Fibroblast of villous mesenchyme (primary cell): ENCODE data around the gene TMEM245. TPM values are rescaled to one million over a fixed set of nuclear protein-coding genes. Genes with fewer than 3 reads are reported as not detected.

Experiments used
- DNase-seq: peaks from one replicate; pipeline ENCODE4 v3.0.0-alpha.2; 2010; ENCODE audit warnings: low read depth
- H3K4me3 ChIP-seq: 2 replicates; pipeline ENCODE4 v1.5.1; 2011; ENCODE audit warnings: low read depth, mild to moderate bottlenecking, low read length
- total RNA-seq: library from RNA; depleted of rRNA; stranded (reverse); fragments of >200 nt; gene quantifications from 2 replicates; pipeline ENCODE4 v1.2.3, GENCODE V29; 2012
- TF ChIP-seq, protein P1 (sequence below): IDR thresholded peaks from 2 replicates; pipeline ENCODE4 v1.5.1; 2012; ENCODE audit warnings: low read depth, mild to moderate bottlenecking, low read length; ENCODE audit not compliant: insufficient read depth

TMEM245 gene
- total RNA-seq = 54.4 and 86.8 TPM in 2 replicates

DNA sequence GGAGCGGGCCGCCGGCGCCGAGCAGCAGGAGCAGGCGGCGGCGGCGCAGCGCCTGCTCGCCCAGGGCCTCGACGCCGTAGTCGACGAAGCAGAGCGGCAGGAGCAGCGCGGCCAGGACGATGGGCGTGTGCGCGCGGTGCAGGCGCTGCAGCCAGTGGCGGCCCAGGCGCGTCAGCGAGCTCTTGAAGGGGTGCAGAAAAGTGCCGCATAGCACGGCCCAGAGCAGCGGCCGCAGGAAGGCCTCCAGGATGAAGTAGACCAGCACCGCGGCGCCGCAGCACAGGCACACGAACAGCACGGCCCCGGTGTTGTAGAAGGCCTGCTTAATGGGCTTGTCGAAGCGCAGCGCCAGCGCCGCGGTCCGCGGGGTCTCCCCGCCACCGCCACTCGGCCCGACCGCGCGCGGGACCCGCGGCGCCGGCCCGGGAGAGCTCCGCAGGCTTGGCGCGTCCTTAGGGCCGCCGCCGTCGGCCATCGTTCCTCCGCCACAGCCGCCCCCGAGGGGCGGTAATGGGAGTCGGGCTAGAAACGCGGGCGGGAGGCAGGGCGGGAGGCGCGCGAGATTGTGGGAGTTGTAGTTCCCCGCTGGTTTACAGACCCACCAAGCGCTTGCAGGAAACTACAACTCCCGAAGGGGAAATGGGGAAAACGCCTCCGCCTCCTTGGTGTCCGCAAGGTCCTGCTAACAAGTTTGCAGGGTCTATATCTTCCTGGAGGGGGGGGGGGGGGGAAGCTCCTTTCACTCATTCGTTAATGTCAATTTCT is at the start of gene TMEM245:
TSS of gene TMEM245 (minus strand) at position 509 of the 765 bp plus-strand sequence. CDS start at position 475, 34 bp downstream.
- peak; percentile 99 for DNase-seq
- peak within 1 kb of the TSS; percentile 75 for H3K4me3 ChIP-seq
- TF ChIP-seq, protein P1, sequence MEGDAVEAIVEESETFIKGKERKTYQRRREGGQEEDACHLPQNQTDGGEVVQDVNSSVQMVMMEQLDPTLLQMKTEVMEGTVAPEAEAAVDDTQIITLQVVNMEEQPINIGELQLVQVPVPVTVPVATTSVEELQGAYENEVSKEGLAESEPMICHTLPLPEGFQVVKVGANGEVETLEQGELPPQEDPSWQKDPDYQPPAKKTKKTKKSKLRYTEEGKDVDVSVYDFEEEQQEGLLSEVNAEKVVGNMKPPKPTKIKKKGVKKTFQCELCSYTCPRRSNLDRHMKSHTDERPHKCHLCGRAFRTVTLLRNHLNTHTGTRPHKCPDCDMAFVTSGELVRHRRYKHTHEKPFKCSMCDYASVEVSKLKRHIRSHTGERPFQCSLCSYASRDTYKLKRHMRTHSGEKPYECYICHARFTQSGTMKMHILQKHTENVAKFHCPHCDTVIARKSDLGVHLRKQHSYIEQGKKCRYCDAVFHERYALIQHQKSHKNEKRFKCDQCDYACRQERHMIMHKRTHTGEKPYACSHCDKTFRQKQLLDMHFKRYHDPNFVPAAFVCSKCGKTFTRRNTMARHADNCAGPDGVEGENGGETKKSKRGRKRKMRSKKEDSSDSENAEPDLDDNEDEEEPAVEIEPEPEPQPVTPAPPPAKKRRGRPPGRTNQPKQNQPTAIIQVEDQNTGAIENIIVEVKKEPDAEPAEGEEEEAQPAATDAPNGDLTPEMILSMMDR = no peak

DNA sequence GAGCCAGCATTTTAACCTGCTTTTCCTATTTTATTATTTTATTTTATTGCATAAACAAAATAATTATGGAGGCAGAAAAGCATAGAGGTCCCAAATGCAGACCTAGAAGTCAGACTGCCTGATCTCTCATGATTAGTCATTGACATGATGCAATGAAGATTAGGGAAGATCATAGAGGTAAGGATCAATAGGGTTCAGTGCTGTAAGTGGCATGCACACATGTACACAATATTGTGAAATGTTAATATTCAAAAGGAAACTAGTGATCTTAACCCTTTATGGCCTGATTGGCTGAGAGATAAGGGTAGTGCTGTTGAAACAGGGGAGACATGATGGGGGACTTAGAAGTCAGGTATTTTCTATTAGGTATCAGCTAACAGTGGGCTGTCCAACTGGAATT is 48.4 kb upstream of the TMEM245 start:
- no peak for DNase-seq
- no peak overlapping the region for H3K4me3 ChIP-seq
- TF ChIP-seq, protein P1 = no peak

DNA sequence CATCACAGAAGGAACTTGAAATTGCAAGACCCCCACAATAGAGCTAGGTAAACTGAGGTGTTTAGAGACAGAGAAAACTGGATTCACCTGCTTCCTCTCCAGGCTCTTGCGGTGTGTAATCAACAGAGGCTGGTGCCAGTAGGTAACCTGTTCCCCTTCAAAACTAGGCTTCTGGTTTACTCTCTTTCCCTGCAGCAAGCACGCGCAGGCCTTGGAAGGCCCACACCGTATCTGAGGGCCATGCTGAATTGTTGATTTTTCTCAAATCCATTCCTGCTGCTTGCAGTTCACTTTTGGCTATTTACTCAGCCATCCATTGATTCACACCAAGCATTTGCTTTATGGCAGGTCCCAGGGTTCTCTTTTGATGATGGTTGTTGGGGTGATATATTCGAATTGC is 48.0 kb upstream of the TMEM245 start:
- H3K4me3 ChIP-seq = no peak overlapping the region
- DNase-seq = no peak
- TF ChIP-seq, protein P1 = no peak

DNA sequence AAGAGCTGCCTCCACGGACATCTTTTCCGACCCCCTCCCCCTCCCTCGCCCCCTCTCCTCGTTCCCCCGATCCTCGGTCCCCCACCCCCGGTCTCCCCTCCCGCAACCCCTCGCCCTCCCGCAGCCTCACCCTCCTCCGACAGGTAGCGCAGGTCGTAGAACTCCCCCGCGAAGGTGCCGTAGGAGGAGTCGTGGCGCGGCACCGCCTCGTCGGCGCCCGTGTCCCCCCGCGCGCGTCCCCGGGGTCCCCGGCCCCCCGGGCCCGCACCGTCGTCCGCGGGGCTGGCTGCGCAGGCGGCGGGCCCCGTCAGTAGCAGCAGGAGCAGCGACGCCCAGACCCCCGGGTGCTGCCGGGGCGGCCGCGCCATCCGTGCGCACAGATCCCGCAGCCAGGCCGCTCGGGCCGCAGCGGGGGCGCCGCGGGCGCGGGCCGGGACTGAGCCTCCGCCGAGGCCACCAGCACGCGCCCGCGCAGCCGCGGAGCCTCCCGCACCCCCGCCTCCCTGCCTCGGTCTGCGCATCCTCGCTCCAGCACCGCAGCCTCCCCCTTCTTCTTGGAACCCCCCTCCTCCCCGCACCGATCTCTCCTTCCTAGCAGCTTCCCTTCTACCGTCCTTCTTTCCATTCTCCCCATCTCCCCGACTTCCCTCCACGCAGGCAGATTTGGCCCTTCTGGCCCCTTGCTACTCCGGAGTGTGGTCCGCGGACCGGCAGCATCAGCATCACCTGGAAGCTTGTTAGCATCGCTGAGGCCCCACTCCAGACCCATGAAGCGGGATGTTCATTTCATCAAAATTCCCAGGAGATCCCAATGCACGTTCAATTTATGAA is 47.2 kb upstream of the TMEM245 start, which contains the start of gene FRRS1L:
TSS of gene FRRS1L (minus strand) at position 479 of the 831 bp plus-strand sequence. CDS start at position 368, 111 bp downstream.
- TF ChIP-seq, protein P1 = no peak
- no peak for DNase-seq
- no peak within 1 kb of the TSS for H3K4me3 ChIP-seq

DNA sequence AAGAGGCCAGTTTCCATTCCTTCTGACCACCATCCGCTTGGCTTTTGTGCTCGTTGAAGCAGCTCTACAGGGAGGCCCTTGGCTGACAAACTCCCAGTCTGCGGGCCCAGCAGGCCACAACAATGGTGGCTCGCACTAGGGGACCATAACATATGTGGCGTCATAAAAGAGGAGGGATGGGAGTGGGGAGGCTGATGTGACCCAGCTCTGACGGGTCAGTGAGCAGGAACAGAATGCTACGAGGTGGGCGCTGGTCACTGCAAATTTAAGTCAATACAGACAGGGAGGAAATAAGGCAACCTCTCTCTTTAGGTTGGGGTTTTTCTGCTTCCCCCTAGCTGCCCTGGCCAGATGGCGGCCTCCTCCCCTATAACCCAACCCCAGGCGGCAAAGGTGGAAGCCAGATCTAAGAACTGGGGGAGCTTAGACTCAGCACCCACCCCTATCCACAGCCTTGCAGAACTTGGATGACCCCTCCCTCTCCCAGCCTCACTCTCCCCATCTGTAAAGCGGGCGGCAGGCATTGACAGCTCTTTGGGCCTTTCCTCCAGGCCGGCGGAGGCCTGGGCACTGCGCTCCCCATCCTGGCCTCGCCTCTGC is 46.5 kb upstream of the TMEM245 start:
- DNase-seq = no peak
- TF ChIP-seq, protein P1 = no peak
- H3K4me3 ChIP-seq = no peak overlapping the region

DNA sequence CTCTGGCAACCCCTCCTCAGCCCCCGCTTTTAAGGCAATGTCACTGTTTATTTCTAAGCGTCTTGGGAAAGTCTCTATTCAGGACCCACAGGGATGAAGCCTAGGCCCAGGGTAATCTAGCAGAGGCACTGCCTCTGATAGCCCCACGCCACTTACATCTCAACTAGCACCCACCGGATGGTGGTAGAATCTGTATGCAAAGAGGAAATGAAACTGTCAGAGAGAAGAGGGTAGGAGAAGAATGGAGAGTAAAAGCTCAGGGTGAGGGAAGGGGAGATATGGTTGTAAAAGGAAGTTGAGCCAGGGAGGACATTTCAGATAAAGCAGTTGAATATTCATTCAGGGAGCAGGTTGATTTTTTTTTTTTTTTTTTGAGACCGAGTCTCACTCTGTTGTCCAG is 44.3 kb upstream of the TMEM245 start:
- DNase-seq = no peak
- no peak overlapping the region for H3K4me3 ChIP-seq
- TF ChIP-seq, protein P1 = no peak
